RWPE1 (cell line): ENCODE results near the gene EXT2.
A peak's percentile ranks its signal among the peaks of the same experiment; 100 is the strongest.

Source experiments
- CTCF ChIA-PET: fragments of 350-600 bp; sonication (Branson Sonifier 250); formaldehyde crosslinking; extraction: SDS; loops from one replicate; lab custom pipeline; 2021; lab: Yijun Ruan, JAX
- POLR2A ChIA-PET: fragments of 400-600 bp; formaldehyde crosslinking; extraction: SDS; loops from one replicate; lab custom pipeline; 2020; ENCODE audit warnings: antibody characterized with exemption; ENCODE audit not compliant: low non-redundant PET; lab: Yijun Ruan, JAX
- DNase-seq: peaks from one replicate; pipeline ENCODE4 v3.0.0; 2012; ENCODE audit warnings: low spot score
- H3K27ac ChIP-seq: fragments of 450-650 bp; 2 replicates; pipeline ENCODE4 v1.5.1; 2017
- CTCF ChIP-seq: fragments of 450-650 bp; conservative IDR thresholded peaks from 2 replicates; pipeline ENCODE4 v1.5.1; 2017; ENCODE audit warnings: low read depth, mild to moderate bottlenecking

Gene EXT2

GRCh38 chr11:44223238-44223637 is 127.8 kb downstream of the EXT2 start:
- TF ChIP-seq CTCF, result no peak
- H3K27ac ChIP-seq, result no peak overlapping the region
- CTCF ChIA-PET, result no interaction called here
- no peak for DNase-seq
- POLR2A ChIA-PET, result no interaction called here

GRCh38 chr11:44224867-44225501 is 129.5 kb downstream of the EXT2 start:
- ChIA-PET CTCF (no interaction called here), POLR2A (no interaction called here)
- TF ChIP-seq CTCF, result no peak
- no peak for DNase-seq
- no peak overlapping the region for H3K27ac ChIP-seq

- ChIA-PET POLR2A (no interaction called here), CTCF (no interaction called here)
- TF ChIP-seq CTCF, result no peak
- no peak for DNase-seq
- no peak overlapping the region for H3K27ac ChIP-seq
Measured at GRCh38 chr11:44226490-44226889, 131.0 kb downstream of the EXT2 start.

GRCh38 chr11:44226945-44227344 is 131.5 kb downstream of the EXT2 start:
- no peak for DNase-seq
- TF ChIP-seq CTCF, result no peak
- ChIA-PET POLR2A (no interaction called here), CTCF (no interaction called here)
- no peak overlapping the region for H3K27ac ChIP-seq

- no peak overlapping the region for H3K27ac ChIP-seq
- TF ChIP-seq CTCF, result no peak
- ChIA-PET POLR2A (no interaction called here), CTCF (no interaction called here)
- no peak for DNase-seq
Measured at GRCh38 chr11:44228379-44228778, 132.9 kb downstream of the EXT2 start.

- ChIA-PET POLR2A (no interaction called here), CTCF (no interaction called here)
- no peak for DNase-seq
- no peak for TF ChIP-seq CTCF
- H3K27ac ChIP-seq, result no peak overlapping the region
Measured at GRCh38 chr11:44229098-44229497, 133.6 kb downstream of the EXT2 start.

- ChIA-PET POLR2A (no interaction called here), CTCF (no interaction called here)
- peak; percentile 4 for DNase-seq
- no peak overlapping the region for H3K27ac ChIP-seq
- no peak for TF ChIP-seq CTCF
Measured at GRCh38 chr11:44229624-44230023, 134.1 kb downstream of the EXT2 start.
